HepG2 (cell line): ENCODE results near the gene BLVRB. TPM values are rescaled to one million over a fixed set of nuclear protein-coding genes. Genes with fewer than 3 reads are reported as not detected.
A peak's percentile ranks its signal among the peaks of the same experiment; 100 is the strongest.

ENCODE experiments used
- ATF4 ChIP-seq, 2 experiments: fragments of 450-650 bp in 1 of 2; sonication (generic) in 1 of 2; formaldehyde crosslinking; IDR thresholded peaks; 2 replicates each; pipeline versions ENCODE4 v1.5.0 to v1.8.0; 2020 to 2022; ENCODE audit warnings: mild to moderate bottlenecking in 1 of 2, missing genetic modification reagents in 1 of 2
- DNMT1 ChIP-seq: sonication (generic); formaldehyde crosslinking; IDR thresholded peaks from 2 replicates; pipeline ENCODE4 v1.5.1; 2020; ENCODE audit warnings: mild to moderate bottlenecking, missing genetic modification reagents
- DR1 ChIP-seq: sonication (generic); formaldehyde crosslinking; IDR thresholded peaks from 2 replicates; pipeline ENCODE4 v1.8.0; 2021; ENCODE audit warnings: mild to moderate bottlenecking, missing genetic modification reagents, inconsistent platforms
- HBP1 ChIP-seq: IDR thresholded peaks from 2 replicates; pipeline ENCODE4 v1.6.1; 2016; ENCODE audit warnings: low read depth, control low read depth
- HHEX ChIP-seq: IDR thresholded peaks from 2 replicates; pipeline ENCODE4 v1.6.1; 2016; ENCODE audit warnings: control low read depth
- IKZF5 ChIP-seq: IDR thresholded peaks from 2 replicates; pipeline ENCODE4 v1.6.1; 2018; ENCODE audit warnings: missing genetic modification reagents, mild to moderate bottlenecking, missing compliant biosample characterization
- NCOA2 ChIP-seq: sonication (generic); formaldehyde crosslinking; IDR thresholded peaks from 2 replicates; pipeline ENCODE4 v1.8.0; 2022; ENCODE audit warnings: inconsistent platforms
- RFX1 ChIP-seq: fragments of 450-650 bp; IDR thresholded peaks from 2 replicates; pipeline ENCODE4 v1.6.1; 2017
- RFXANK ChIP-seq: IDR thresholded peaks from 2 replicates; pipeline ENCODE4 v1.6.1; 2016
- SRSF9 ChIP-seq: fragments of 200-400 bp; formaldehyde crosslinking; IDR thresholded peaks from 2 replicates; pipeline ENCODE4 v1.6.1; 2018; ENCODE audit warnings: borderline replicate concordance, mild to moderate bottlenecking, low read depth, low read length; ENCODE audit not compliant: insufficient read depth, poor library complexity, severe bottlenecking
- TSC22D2 ChIP-seq: sonication (generic); formaldehyde crosslinking; IDR thresholded peaks from 2 replicates; pipeline ENCODE4 v1.5.1; 2020; ENCODE audit warnings: missing genetic modification reagents, mild to moderate bottlenecking, borderline replicate concordance
- ZFP36L1 ChIP-seq: sonication (generic); formaldehyde crosslinking; IDR thresholded peaks from 2 replicates; pipeline ENCODE4 v1.8.0; 2022; ENCODE audit warnings: mild to moderate bottlenecking, missing genetic modification reagents, moderate library complexity
- ZFP90 ChIP-seq: sonication (generic); formaldehyde crosslinking; IDR thresholded peaks from 2 replicates; pipeline ENCODE4 v1.8.0; 2022; ENCODE audit warnings: missing genetic modification reagents, mild to moderate bottlenecking, inconsistent platforms, borderline replicate concordance
- ZFYVE20 ChIP-seq: sonication (generic); formaldehyde crosslinking; IDR thresholded peaks from 2 replicates; pipeline ENCODE4 v1.8.0; 2023; ENCODE audit warnings: low read depth, mild to moderate bottlenecking, moderate library complexity, missing genetic modification reagents, borderline replicate concordance
- ZNF17 ChIP-seq: sonication (generic); formaldehyde crosslinking; IDR thresholded peaks from 2 replicates; pipeline ENCODE4 v1.5.0; 2020; ENCODE audit warnings: mild to moderate bottlenecking, missing genetic modification reagents
- ZNF274 ChIP-seq: sonication (generic); formaldehyde crosslinking; IDR thresholded peaks from 2 replicates; pipeline ENCODE4 v1.5.1; 2020; ENCODE audit warnings: mild to moderate bottlenecking, missing genetic modification reagents
- ZNF275 ChIP-seq: sonication (generic); formaldehyde crosslinking; IDR thresholded peaks from 2 replicates; pipeline ENCODE4 v1.8.0; 2022; ENCODE audit warnings: missing genetic modification reagents, mild to moderate bottlenecking, inconsistent platforms, borderline replicate concordance
- ZNF562 ChIP-seq: sonication (generic); formaldehyde crosslinking; IDR thresholded peaks from 2 replicates; pipeline ENCODE4 v1.8.0; 2022; ENCODE audit warnings: missing genetic modification reagents, borderline replicate concordance
- ZNF740 ChIP-seq: sonication (generic); formaldehyde crosslinking; IDR thresholded peaks from 2 replicates; pipeline ENCODE4 v1.4.0; 2020; ENCODE audit warnings: missing genetic modification reagents
- ZNF800 ChIP-seq: sonication (generic); formaldehyde crosslinking; IDR thresholded peaks from 2 replicates; pipeline ENCODE4 v1.4.0; 2020; ENCODE audit warnings: missing genetic modification reagents
- ZSCAN20 ChIP-seq: sonication (generic); formaldehyde crosslinking; IDR thresholded peaks from 2 replicates; pipeline ENCODE4 v1.4.0; 2020; ENCODE audit warnings: missing genetic modification reagents, mild to moderate bottlenecking, borderline replicate concordance
- polyA plus RNA-seq, 8 experiments: library from polyadenylated mRNA; depleted of rRNA in 3 of 8; stranded (reverse) in 7 of 8; unstranded in 1 of 8; fragments of >200 nt; fragmentation: Illumina TruSeq in 4 of 8; extraction: Trizol in 4 of 8; gene quantifications; 2 replicates each; pipeline versions ENCODE4 v1.2.1 to v1.2.3, GENCODE V29; 2011 to 2016; ENCODE audit warnings: low read depth in 4 of 8, missing spikeins in 1 of 8, mixed read lengths in 1 of 8; ENCODE audit not compliant: insufficient read depth in 1 of 8
- total RNA-seq, 5 experiments: library from RNA; depleted of rRNA; stranded (reverse); fragments of >200 nt; fragmentation: Illumina TruSeq; extraction: Trizol; gene quantifications; 2 replicates each; pipeline ENCODE4 v1.2.3, GENCODE V29; 2016; ENCODE audit warnings: low read depth in 1 of 5

The BLVRB gene
- total and polyA plus RNA-seq, 2 of the 13 experiments (the other 11 are each of a cell fraction or from before 2014, with no cell fraction given) = 25.9 to 51.4 TPM

GRCh38 chr19:40433391-40434216, 31.9 kb downstream of the BLVRB start (continued):
- TF ChIP-seq ZNF275 (CRISPR knock-in tag) (no peak), ZFP36L1 (no peak), IKZF5 (CRISPR knock-in tag) (peak; percentile 25; the same call in 1 of the 2 replicates), HBP1 (CRISPR knock-in tag) (no peak), ZNF800 (CRISPR knock-in tag) (no peak), RFX1 (no peak), ZFYVE20 (CRISPR knock-in tag) (no peak), RFXANK (CRISPR knock-in tag) (no peak), ZFP90 (CRISPR knock-in tag) (no peak), ZNF17 (CRISPR knock-in tag) (no peak), DNMT1 (no peak), ZNF740 (CRISPR knock-in tag) (no peak), TSC22D2 (CRISPR knock-in tag) (no peak), DR1 (CRISPR knock-in tag) (0 out of 2 replicates have a peak, but pooled peaks have one; percentile 35), ZSCAN20 (CRISPR knock-in tag) (no peak), ZNF562 (CRISPR knock-in tag) (no peak), NCOA2 (CRISPR knock-in tag) (peak; percentile 19; the same call in 1 of the 2 replicates), SRSF9 (no peak), HHEX (CRISPR knock-in tag) (no peak), ATF4 (CRISPR knock-in tag; IDR thresholded peaks at IDR 0.05) (no peak), ZNF274 (no peak)
